Left lobe of liver (tissue), 2 donors: ENCODE measurements around the gene ANKUB1. TPM values are rescaled to one million over a fixed set of nuclear protein-coding genes. Genes with fewer than 3 reads are reported as not detected.
"Not testable (repeated sequence)": the region's sequence is repeated elsewhere in the genome, so short reads cannot be mapped to it uniquely, and the experiment has no call there.

Experiments used
- ATAC-seq: fragments of 200-7000 bp; cut with Tn5 transposase; one replicate; pipeline ENCODE4 v1.9.1; 2020; ENCODE audit warnings: mild to moderate bottlenecking, moderate library complexity
- DNase-seq: peaks from one replicate; pipeline ENCODE4 v3.0.0-alpha.2; 2020; ENCODE audit warnings: low spot score
- total RNA-seq: library from RNA; stranded (reverse); gene quantifications from one replicate; pipeline ENCODE4 v1.2.1, GENCODE V29; 2021
- donor health status: DM: no; HTN: no; CAD: no; lungs with moderate emphysema.
- donor health status: DM: no; HTN: yes; CAD: no.

The ANKUB1 gene
- not detected for total RNA-seq

DNA sequence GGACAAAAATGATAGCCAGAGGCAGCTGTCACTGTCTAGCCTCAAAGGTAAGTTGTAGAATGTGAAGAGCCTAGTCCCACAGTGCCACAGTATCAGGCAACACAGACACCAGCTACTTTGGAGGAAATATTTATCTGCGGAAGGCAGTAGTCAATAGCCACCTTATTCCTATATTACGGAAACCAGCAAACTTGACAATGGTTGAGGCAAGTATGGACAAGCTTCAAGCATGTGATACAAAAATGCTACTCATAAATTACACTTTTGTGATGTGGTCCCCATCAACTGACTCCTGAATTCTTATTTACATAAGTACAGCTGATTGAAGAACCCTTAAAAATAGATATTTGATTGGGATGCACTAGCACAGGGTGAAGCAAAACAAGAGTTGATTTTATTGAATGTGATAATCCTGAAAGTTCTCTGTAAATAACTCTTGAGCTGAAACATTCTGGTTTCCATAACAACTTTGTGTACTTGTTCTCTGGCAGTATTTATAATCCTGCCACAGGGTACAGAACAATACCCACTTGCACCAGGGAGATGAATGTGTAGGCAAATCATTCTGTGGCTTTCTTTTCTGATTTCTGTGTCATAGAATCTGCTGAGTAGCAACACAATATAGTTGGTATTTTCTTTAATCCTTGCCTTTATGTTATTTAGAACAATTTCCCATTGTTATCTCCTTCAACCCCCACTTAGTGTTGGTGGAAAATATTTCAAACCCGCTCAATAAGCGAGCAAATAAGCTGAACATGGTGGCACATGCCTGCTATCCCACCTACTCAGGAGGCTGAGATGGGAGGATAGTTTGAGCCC is at the start of gene ANKUB1:
Gene ANKUB1, minus strand, starts transcription at position 103 of the 819 bp plus-strand sequence. CDS start 188 bp downstream, outside the sequence.
- DNase-seq (no peak), ATAC-seq (no peak)

GRCh38 chr3:149839896-149840295 is 47.5 kb upstream of the ANKUB1 start:
- no peak for ATAC-seq

GRCh38 chr3:149839469-149839868 is 47.1 kb upstream of the ANKUB1 start:
- not testable (repeated sequence) for ATAC-seq, DNase-seq

More at GRCh38 chr3:149839896-149840295, 47.5 kb upstream of the ANKUB1 start:
- DNase-seq: no peak

DNA sequence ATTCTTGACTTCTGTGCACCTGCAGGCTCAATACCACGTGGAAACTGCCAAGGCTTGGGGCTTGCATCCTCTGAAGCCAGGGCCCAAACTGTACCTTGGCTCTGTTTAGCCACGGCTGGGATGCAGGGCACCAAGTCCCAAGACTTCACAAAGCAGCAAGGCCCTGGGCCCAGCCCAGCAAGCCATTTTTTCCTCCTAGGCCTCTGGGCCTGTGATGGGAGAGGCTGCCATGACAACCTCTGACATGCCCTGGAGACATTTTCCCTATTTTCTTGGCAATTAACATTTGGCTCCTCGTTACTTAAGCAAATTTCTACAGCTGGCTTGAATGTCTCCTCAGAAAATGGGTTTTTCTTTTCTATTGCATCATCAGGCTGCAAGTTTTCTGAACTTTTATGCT is 46.1 kb upstream of the ANKUB1 start:
- not testable (repeated sequence) for DNase-seq, ATAC-seq

DNA sequence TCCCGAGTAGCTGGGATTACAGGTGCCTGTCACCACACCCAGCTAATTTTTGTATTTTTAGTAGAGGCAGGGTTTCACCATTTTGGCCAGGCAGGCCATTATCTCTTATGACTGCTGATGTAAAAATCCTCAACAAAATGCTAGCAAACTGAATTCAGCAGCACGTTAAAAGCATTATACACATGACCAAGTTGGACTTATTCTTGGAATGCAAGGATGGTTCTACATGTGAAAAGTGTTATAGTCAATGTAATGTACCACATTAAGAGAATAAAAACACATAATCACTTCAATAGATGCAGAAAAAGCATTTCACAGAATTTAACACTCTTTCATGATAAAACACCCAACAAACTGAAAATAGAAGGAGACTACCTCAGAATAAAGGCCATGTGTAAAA is 40.9 kb upstream of the ANKUB1 start:
- ATAC-seq (no peak), DNase-seq (no peak)

- ATAC-seq: no peak
- DNase-seq: no peak
Observed at GRCh38 chr3:149832086-149832485, 39.7 kb upstream of the ANKUB1 start.

DNA sequence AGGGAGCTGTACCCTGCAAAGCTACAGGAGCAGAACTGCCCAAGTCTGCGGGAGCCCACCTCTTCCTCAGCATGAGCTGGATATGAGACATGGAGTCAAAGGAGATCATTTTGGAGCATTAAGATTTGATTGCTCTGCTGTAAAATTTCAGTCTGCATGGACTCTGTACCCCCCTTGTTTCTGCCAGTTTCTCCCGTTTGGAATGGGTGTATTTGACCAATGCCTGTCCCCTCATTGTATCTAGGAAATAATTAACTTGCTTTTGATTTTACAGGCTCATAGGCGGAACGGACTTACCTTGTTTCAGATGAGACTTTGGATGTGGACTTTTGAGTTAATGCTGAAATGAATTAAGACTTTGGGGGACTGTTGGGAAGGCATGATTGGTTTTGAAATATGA is 39.0 kb upstream of the ANKUB1 start:
- no peak for DNase-seq

DNA sequence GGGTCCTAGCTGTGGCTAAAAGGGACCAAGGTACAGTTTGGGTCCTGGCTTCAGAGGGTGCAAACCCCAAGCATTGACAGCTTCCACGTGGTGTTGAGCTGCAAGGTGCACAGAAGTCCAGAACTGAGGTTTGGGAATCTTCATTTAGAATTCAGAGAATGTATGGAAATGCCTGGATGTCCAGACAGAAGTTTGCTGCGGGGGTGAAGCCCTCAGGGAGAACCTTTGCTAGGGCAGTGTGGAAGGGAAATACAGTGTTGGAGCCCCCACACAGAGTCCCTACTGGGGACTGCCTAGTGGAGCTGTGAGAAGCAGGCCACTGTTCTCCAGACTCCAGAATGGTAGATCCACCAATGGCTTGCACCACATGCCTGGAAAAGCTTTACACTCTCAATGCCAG is 38.5 kb upstream of the ANKUB1 start:
- ATAC-seq: peak; percentile 59
- no peak for DNase-seq

More for the DNA sequence above, 39.0 kb upstream of the ANKUB1 start:
- ATAC-seq: peak; percentile 87

DNA sequence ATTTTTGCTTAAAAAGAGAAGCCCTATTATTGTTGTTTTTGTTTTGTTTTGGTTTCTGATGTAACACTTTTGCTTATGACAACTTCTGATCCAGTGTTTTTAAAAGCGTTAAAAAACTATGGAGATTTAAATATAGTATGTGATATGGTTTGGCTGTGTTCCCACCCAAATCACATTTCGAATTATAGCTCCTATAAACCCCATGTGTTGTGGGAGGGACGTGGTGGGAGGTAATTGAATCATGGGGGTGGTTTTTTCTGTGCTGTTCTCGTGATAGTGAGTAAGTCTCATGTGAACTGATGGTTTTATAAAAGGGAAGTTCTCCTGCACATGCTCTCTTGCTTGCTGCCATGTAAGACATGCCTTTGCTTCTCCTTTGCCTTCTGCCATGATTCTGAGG is 37.3 kb upstream of the ANKUB1 start:
- not testable (repeated sequence) for ATAC-seq, DNase-seq

GRCh38 chr3:149828390-149828789 is 36.0 kb upstream of the ANKUB1 start:
- ATAC-seq (no peak), DNase-seq (no peak)

- DNase-seq: no peak
- no peak for ATAC-seq
Observed at GRCh38 chr3:149826636-149827035, 34.3 kb upstream of the ANKUB1 start.

- no peak for ATAC-seq
- DNase-seq: no peak
Observed at GRCh38 chr3:149820183-149820582, 27.8 kb upstream of the ANKUB1 start.

- ATAC-seq: no peak
- no peak for DNase-seq
Observed at GRCh38 chr3:149819432-149819831, 27.1 kb upstream of the ANKUB1 start.

DNA sequence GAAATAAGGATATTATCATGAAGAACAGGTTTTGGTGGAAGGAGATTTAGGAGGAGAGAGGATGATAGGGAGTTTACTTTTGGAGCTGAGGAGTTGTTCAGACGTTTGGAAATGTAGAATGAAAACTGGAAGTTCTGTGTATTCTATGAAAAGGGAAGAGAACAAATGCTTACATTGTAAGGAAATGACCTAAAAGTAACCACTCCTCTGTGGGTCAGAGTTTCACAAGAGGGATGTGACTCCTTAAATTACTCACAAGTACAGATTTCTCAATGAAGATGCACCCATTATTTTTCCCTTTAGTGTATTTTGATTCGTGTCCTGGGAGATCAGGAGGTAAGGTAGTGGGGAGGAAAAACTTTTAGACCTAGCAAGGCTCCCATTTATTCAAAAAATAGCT is 24.6 kb upstream of the ANKUB1 start:
- no peak for ATAC-seq
- no peak for DNase-seq

DNA sequence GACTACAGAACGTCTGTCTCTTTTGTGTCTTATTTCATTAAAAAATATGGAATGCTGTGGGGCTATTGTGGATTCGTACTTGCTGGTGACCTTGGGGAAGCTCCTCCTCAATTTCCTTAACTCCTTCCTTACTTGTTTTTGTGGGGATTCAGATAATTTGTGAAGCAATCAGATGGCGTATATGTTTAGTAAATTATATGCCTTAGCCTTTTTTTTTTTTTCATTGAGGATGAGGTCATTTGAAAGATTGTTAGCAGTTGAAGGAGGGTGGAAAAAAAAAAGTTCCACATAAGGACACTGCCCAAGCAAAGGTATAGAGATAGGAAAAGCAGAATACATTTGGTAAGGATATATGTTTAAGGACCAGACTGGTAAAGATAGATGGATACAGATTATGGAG is 24.0 kb upstream of the ANKUB1 start:
- DNase-seq (no peak), ATAC-seq (no peak)

GRCh38 chr3:149815728-149816127 is 23.4 kb upstream of the ANKUB1 start:
- DNase-seq: no peak
- ATAC-seq: no peak

DNA sequence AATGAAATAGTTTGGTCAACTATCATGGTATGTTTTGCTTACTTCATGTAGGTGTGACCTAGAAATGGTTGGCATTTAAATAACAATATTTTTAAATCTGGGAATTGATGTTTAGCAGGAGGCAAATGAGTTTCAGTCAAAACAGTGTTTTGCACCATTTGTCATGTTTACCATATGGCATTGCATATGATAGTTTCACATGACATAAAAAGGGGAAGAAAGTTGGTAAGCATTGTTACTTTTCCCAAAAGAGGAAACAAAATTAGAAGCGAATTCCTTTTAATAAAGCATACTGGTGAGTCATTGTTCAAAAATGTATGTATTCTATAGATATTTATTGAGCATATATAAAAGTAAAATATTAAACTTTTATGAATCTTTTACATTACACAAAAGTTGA is 23.0 kb upstream of the ANKUB1 start:
- ATAC-seq (no peak), DNase-seq (no peak)

- peak; percentile 49 for DNase-seq
- ATAC-seq: peak; percentile 19
Observed at GRCh38 chr3:149813367-149814281, 21.3 kb upstream of the ANKUB1 start.

DNA sequence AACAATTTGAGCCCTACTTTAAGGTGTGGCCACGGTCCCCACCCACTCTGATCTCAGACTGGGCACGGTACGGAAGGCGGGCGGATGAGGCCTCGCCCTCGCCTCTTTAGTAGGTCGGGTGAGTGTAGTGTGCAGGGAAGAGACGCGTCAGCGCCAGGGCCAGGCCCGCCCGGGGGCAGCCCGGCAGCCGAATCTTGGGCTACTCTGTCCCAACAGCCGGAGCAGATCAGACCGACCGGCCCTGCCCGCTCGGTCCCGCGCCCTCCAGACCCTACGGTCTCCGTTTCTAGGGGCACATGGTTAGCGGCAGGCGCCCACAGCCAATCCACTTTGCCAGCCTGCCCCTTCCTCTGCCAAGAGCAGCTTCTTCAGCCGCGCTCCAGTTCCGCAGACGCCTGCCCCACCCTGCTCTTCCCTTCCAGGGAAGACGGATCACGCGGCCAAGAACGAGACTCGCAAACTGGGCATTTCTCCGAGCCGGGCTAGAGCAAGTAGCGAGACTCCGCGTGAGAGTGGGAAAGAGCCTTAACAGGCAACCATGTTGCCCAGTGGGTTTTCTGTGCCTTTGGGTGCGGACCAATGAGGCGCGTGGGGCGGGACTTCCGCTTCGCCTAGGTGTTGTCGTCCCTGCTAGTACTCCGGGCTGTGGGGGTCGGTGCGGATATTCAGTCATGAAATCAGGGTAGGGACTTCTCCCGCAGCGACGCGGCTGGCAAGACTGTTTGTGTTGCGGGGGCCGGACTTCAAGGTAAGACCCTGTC is 20.4 kb upstream of the ANKUB1 start, which contains the start of gene RNF13:
Gene RNF13, plus strand, starts transcription at position 610 of the 761 bp plus-strand sequence. CDS start 32,812 bp downstream, outside the sequence.
- ATAC-seq (peak; percentile 92), DNase-seq (peak; percentile 98)

DNA sequence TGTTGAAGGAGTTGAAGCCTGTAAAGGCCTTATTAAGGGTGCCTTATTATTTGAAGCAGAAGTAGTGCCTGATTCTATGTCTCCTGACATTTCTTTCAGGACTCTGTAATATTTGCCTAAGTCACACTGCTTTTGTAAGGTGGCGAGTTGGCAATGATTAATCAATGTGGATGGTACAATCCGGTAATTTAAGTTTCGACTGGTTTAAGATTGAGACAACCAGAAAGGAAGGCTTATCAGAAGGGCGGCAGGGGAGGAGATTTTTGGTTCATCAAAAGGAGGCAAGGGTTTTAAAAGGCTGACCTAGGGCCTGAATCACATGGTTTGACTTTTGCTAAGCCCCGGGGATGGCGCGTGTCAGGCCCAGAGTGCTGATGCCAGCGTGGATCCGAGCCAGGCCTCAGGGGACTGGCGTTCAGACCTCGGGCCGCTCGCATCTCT is 19.8 kb upstream of the ANKUB1 start:
- ATAC-seq: no peak

DNA sequence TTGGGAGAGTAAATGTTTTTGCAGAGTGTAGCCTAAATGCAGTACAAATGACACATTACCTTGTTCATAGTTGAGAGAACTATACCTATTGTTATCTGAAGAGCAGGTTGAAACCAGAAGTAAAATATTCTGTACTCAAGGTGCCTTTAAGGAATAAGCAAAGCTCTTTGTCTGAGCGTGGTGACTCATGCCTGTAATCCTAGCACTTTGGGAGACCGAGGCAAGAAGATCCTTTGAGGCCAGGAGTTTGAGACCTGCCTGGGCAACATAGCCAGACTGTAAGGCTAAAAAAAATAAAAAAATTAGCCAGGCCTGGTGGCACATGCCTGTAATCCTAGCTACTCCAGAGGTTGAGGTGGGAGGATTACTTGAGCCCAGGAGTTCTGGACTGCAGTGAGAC is 18.5 kb upstream of the ANKUB1 start:
- ATAC-seq (no peak), DNase-seq (no peak)

More for the DNA sequence above, 19.8 kb upstream of the ANKUB1 start:
- no peak for DNase-seq
